ENCODE results near the gene TACC2.

The TACC2 gene

DNA sequence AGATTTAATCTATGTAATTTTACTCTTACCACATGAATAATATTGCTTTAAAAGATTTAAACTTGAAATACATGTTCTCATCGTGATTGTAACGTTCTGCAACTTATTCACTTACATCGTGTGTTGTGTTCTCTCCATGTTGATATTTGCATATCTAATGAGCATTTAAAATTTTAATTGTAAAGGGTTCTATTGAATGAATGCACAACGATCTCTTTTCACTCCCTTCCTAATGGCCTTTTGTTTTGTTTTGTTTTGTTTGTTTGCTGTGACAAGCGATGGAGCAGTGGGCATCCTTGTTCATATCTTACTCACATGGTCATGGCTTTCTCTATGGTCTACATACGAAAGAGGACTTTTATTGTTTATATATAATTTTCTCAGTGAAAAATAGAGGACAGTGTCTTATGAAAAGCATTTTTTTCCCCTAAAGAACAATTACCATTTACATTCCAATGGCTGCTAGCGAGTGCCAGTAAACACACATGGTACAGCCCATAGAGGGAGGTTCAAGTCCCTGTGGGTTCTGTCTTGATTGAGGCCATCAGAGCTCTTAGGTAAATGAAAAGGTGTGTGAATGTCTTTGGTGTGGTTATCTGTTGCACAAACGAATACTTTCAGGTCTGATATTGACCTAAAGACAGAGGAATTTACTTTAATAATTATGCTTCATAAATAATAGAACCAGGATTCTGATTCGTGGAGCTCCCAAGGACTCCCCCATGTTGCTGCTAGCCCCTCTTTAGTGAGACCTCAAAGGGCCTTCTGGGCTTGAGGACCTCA is 314.5 kb downstream of the TACC2 start:
- DNase-seq, result no peak
